Gastrocnemius medialis (tissue), 4 donors: ENCODE measurements around the gene GMPPB. TPM values are rescaled to one million over a fixed set of nuclear protein-coding genes. Genes with fewer than 3 reads are reported as not detected.
A peak's percentile ranks its signal among the peaks of the same experiment; 100 is the strongest.

Experiments
- ATAC-seq, 2 donors: fragments of 150-250 bp; one replicate each; pipeline ENCODE4 v1.9.1; 2016
- DNase-seq, 2 donors: peaks; one replicate each; pipeline ENCODE4 v3.0.0-alpha.2; 2019
- H3K27ac ChIP-seq, 4 donors: fragments of 200-600 bp; sonication (generic); 1 replicate in 1 of 4; 2 replicates in 3 of 4; pipeline ENCODE4 v1.5.1; 2016 to 2018; ENCODE audit warnings: mild to moderate bottlenecking in 2 of 4, moderate library complexity in 1 of 4
- H3K27me3 ChIP-seq, 3 donors: fragments of 200-600 bp; sonication (generic) in 2 of 3; 1 replicate in 1 of 3; 2 replicates in 2 of 3; pipeline versions ENCODE4 v1.5.1 to v1.6.0; 2016 to 2019; ENCODE audit warnings: mild to moderate bottlenecking in 1 of 3, moderate library complexity in 1 of 3
- H3K36me3 ChIP-seq, 2 donors: fragments of 200-600 bp; sonication (generic) in 1 of 2; one replicate each; pipeline ENCODE4 v1.5.1; 2017 to 2018
- H3K4me1 ChIP-seq, 2 donors: fragments of 200-600 bp; sonication (generic) in 1 of 2; one replicate each; pipeline ENCODE4 v1.5.1; 2016 to 2017; ENCODE audit warnings: mild to moderate bottlenecking in 2 of 2
- H3K4me3 ChIP-seq, 4 donors: fragments of 200-600 bp; sonication (generic) in 3 of 4; 1 replicate in 1 of 4; 2 replicates in 3 of 4; pipeline ENCODE4 v1.5.1; 2016 to 2019; ENCODE audit warnings: mild to moderate bottlenecking in 2 of 4
- H3K9me3 ChIP-seq, 3 donors: fragments of 200-600 bp; sonication (generic) in 2 of 3; 1 replicate in 1 of 3; 2 replicates in 2 of 3; pipeline ENCODE4 v1.5.1; 2016 to 2019
- POLR2A ChIP-seq, 2 donors: fragments of 450-650 bp; IDR thresholded peaks; one replicate each; pipeline ENCODE4 v1.6.1; 2017; ENCODE audit warnings: antibody characterized with exemption in 2 of 2, mild to moderate bottlenecking in 2 of 2, moderate library complexity in 2 of 2
- in situ Hi-C, 4 donors: fragments of 200-750 bp; cut with MboI; loops; one replicate each; pipeline versions ENCODE4 v1.15.0 to v1.8.0; 2017; ENCODE audit warnings: low sequenced_read_pairs in 4 of 4
- intact Hi-C: fragments of 100-400 bp; cut with DNase I; formaldehyde crosslinking; loops from one replicate; pipeline ENCODE4 v1.15.1; 2023; ENCODE audit warnings: low total_unique reads
- total RNA-seq, 4 donors: library from RNA; depleted of rRNA; stranded (reverse); fragments of >200 nt; gene quantifications; one replicate each; pipeline versions ENCODE4 v1.1.0 to v1.2.3, GENCODE V29; 2016
- TF ChIP-seq, protein P1 (sequence below), 5 experiments: fragments of 450-650 bp in 3 of 5; fragments of 200-600 bp in 2 of 5; sonication (generic) in 2 of 5; IDR thresholded peaks in 4 of 5; conservative IDR thresholded peaks in 1 of 5; 1 replicate in 4 of 5; 2 replicates in 1 of 5; pipeline ENCODE4 v1.5.1; 2016 to 2019; ENCODE audit warnings: antibody characterized with exemption in 5 of 5, mild to moderate bottlenecking in 3 of 5, moderate library complexity in 3 of 5

The GMPPB gene
- total RNA-seq, 4 donors from 2014 or later: 14.2 to 26.1 (median 17.0) TPM

DNA sequence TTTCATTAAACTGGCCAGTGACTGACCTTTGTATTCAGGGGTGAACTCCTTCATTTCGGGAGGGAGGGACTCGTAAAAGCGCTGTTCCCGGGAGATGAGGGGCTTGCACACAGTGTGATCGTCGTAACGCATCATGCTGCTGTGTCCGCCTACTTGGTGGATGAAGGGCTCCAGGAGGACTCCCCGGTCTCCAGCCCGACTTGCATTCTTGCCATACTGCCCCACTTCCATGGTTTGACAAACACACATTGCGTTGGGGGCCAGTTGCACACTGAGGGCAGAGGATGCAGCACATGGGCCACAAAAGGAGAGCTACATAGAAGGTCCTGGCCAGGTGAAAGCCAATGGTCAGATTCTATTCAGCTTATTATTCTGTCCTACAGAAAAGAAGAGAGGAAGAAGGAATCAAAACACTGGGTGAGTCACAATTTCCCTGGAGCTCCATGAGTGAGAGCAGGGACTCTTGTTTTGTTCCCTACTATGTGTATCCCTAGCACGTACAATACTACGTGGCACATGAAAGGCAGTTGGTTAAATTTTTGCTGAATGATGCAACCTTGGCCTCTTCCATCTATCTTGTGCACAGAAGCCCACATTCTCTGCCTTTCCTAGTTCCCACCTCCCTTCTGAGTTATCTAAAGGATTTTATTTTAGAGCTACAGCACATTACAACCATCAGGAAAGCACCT, 24.2 kb upstream of the GMPPB start:
- DNase-seq (no peak), ATAC-seq (no peak)
- in situ Hi-C loops: no loop called here
- Histone ChIP-seq H3K27ac (no peak overlapping the region), H3K36me3 (peaks cover 2 to 13% of the 10 kb centered on the region in 2 donors), H3K9me3 (no peaks in the 10 kb centered on the region), H3K27me3 (no peaks in the 10 kb centered on the region), H3K4me1 (peaks cover 0 to 10% of the 10 kb centered on the region in 2 donors), H3K4me3 (no peak overlapping the region)
- TF ChIP-seq, protein P1, sequence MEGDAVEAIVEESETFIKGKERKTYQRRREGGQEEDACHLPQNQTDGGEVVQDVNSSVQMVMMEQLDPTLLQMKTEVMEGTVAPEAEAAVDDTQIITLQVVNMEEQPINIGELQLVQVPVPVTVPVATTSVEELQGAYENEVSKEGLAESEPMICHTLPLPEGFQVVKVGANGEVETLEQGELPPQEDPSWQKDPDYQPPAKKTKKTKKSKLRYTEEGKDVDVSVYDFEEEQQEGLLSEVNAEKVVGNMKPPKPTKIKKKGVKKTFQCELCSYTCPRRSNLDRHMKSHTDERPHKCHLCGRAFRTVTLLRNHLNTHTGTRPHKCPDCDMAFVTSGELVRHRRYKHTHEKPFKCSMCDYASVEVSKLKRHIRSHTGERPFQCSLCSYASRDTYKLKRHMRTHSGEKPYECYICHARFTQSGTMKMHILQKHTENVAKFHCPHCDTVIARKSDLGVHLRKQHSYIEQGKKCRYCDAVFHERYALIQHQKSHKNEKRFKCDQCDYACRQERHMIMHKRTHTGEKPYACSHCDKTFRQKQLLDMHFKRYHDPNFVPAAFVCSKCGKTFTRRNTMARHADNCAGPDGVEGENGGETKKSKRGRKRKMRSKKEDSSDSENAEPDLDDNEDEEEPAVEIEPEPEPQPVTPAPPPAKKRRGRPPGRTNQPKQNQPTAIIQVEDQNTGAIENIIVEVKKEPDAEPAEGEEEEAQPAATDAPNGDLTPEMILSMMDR (IDR thresholded peaks at IDR 0.05 in 4 of 5, conservative IDR thresholded peaks at IDR 0.05 in 1 of 5): no peak
- TF ChIP-seq POLR2A (IDR thresholded peaks at IDR 0.05): no peak
- intact Hi-C loops: no loop called here

DNA sequence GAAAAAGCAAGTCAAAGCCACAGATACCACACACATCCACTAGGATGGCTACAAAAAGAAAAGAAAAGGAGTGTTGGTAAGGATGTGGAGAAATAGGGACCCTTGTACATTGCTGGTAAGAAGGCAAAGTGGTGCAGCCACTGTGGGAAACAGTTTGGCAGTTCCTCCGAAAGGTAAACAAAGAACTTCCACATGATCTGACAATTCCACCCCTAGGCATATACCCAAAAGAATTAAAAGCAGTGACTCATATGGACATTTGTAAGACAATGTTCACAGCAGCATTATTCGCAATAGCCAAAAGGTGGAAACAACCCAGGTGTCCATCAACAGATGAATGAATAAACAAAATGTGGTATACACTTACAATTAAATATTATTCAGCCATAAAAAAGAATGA, 22.2 kb upstream of the GMPPB start:
- Histone ChIP-seq H3K27me3 (no peaks in the 10 kb centered on the region), H3K9me3 (no peaks in the 10 kb centered on the region), H3K27ac (no peak overlapping the region), H3K4me1 (peaks cover 0 to 10% of the 10 kb centered on the region in 2 donors), H3K36me3 (peaks cover 2 to 13% of the 10 kb centered on the region in 2 donors), H3K4me3 (no peak overlapping the region)
- in situ Hi-C loops: no loop called here
- no peak for TF ChIP-seq POLR2A (IDR thresholded peaks at IDR 0.05)
- TF ChIP-seq, protein P1 (IDR thresholded peaks at IDR 0.05 in 4 of 5, conservative IDR thresholded peaks at IDR 0.05 in 1 of 5): no peak
- ATAC-seq (peak; percentile 76 to 84), DNase-seq (no peak)
- intact Hi-C loops: no loop called here

DNA sequence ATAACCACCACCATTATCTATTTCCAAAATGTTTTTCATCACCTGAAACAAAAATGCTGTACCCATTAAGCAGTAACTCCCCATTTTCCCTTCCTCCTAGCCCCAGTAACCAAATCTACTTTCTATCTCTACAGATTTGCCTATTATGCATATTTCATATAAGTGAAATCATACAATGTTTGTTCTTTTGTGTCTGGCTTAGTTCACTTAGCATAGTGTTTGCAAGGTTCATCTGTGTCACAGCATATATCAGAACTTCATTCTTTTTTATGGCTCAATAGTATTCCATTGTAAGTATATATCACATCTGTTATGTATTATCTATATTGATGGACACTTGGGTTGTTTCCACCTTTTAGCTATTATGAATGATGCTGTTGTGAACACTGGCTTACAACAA, 16.7 kb upstream of the GMPPB start:
- in situ Hi-C loops: no loop called here

DNA sequence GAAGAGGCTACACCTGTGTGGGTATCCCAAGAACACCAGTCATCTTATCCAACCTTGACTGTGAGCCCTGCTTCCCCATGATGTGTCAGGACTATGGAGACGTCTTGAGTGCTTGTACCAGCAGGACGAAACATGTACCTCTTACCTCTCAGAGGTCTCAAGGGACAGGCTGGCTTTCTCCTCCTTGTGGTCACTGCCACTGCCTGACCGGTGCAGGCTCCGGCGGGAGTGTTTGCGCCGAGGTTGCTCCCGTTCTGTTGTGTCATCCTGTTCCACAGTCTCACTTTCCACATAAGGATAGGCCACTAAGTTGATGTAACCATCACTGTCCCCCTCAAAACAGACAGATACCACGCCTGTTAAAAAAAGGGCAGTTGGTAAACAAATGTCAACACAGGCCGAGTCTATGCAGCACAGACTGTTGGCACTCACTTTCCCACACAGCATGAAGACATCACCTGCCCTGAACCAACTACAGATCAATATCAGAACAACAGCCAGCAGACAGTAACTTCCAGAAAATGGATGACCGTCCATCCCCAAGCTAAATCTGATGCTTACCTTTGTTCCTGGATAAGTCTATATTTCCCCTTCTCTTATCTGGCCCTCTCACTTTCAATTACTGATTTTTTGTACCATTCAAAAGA, 14.4 kb upstream of the GMPPB start:
- in situ Hi-C loops: no loop called here
- H3K36me3 ChIP-seq: peaks cover 0 to 44% of the 10 kb centered on the region in 2 donors
- H3K9me3 ChIP-seq: no peaks in the 10 kb centered on the region
- H3K27ac ChIP-seq: no peak overlapping the region
- no peaks in the 10 kb centered on the region for H3K4me1 ChIP-seq
- intact Hi-C loops: no loop called here
- no peak overlapping the region for H3K4me3 ChIP-seq
- ATAC-seq (no peak), DNase-seq (no peak)
- no peaks in the 10 kb centered on the region for H3K27me3 ChIP-seq
- no peak for TF ChIP-seq POLR2A (IDR thresholded peaks at IDR 0.05)
- TF ChIP-seq, protein P1 (IDR thresholded peaks at IDR 0.05 in 4 of 5, conservative IDR thresholded peaks at IDR 0.05 in 1 of 5): no peak

More for the DNA sequence above, 16.7 kb upstream of the GMPPB start:
- intact Hi-C loops: no loop called here
- TF ChIP-seq, protein P1 (IDR thresholded peaks at IDR 0.05 in 4 of 5, conservative IDR thresholded peaks at IDR 0.05 in 1 of 5): no peak
- no peak for TF ChIP-seq POLR2A (IDR thresholded peaks at IDR 0.05)
- peaks cover 0 to 30% of the 10 kb centered on the region in 2 donors for H3K36me3 ChIP-seq
- ATAC-seq (no peak), DNase-seq (no peak)
- H3K27me3 ChIP-seq: no peaks in the 10 kb centered on the region
- H3K4me3 ChIP-seq: no peak overlapping the region
- no peak overlapping the region for H3K27ac ChIP-seq
- H3K9me3 ChIP-seq: no peaks in the 10 kb centered on the region
- H3K4me1 ChIP-seq: no peaks in the 10 kb centered on the region
